Parathyroid adenoma (tissue), 2 donors: Measurements from ENCODE around the gene TARS2.

Source experiments
- H2AFZ ChIP-seq: fragments of 300-600 bp; sonication (generic); one replicate; pipeline ENCODE4 v1.7.0; 2017; ENCODE audit warnings: antibody characterized with exemption, mild to moderate bottlenecking
- H3K27ac ChIP-seq: fragments of 300-600 bp; sonication (generic); one replicate; pipeline ENCODE4 v1.7.0; 2017
- H3K27me3 ChIP-seq: fragments of 300-600 bp; sonication (generic); one replicate; pipeline ENCODE4 v1.7.0; 2017; ENCODE audit warnings: low read length; ENCODE audit not compliant: control insufficient read depth, insufficient read depth
- H3K36me3 ChIP-seq: fragments of 300-600 bp; sonication (generic); one replicate; pipeline ENCODE4 v1.7.0; 2017; ENCODE audit warnings: low read length; ENCODE audit not compliant: control insufficient read depth, insufficient read depth
- H3K4me1 ChIP-seq: fragments of 300-600 bp; sonication (generic); one replicate; pipeline ENCODE4 v1.7.0; 2017; ENCODE audit warnings: control low read depth
- H3K4me2 ChIP-seq: fragments of 300-600 bp; sonication (generic); one replicate; pipeline ENCODE4 v1.7.0; 2017; ENCODE audit warnings: low read length
- H3K4me3 ChIP-seq: fragments of 300-600 bp; sonication (generic); one replicate; pipeline ENCODE4 v1.7.0; 2017; ENCODE audit warnings: low read depth, low read length
- H3K79me2 ChIP-seq: fragments of 300-600 bp; sonication (generic); one replicate; pipeline ENCODE4 v1.7.0; 2017; ENCODE audit warnings: control low read depth
- H3K9ac ChIP-seq: fragments of 300-600 bp; sonication (generic); one replicate; pipeline ENCODE4 v1.7.0; 2017; ENCODE audit warnings: mild to moderate bottlenecking
- H3K9me3 ChIP-seq: fragments of 300-600 bp; sonication (generic); one replicate; pipeline ENCODE4 v1.7.0; 2017; ENCODE audit warnings: low read length; ENCODE audit not compliant: control insufficient read depth
- CTCF ChIP-seq: fragments of 300-600 bp; sonication (generic); IDR thresholded peaks from one replicate; pipeline ENCODE4 v1.7.0; 2017; ENCODE audit warnings: antibody characterized with exemption, mild to moderate bottlenecking
- donor health status: primary hyperparathyroidism.

The TARS2 gene

GRCh38 chr1:150534002-150534401, 46.8 kb downstream of the TARS2 start:
- H3K9me3 ChIP-seq, result no peaks in the 10 kb centered on the region
- no peak overlapping the region for H3K9ac ChIP-seq
- H3K36me3 ChIP-seq, result no peaks in the 10 kb centered on the region
- H3K27ac ChIP-seq, result no peak overlapping the region
- H2AFZ ChIP-seq, result no peak overlapping the region
- no peaks in the 10 kb centered on the region for H3K79me2 ChIP-seq
- no peak for TF ChIP-seq CTCF
- no peaks in the 10 kb centered on the region for H3K4me1 ChIP-seq
- H3K4me2 ChIP-seq, result no peak overlapping the region
- H3K27me3 ChIP-seq, result no peaks in the 10 kb centered on the region
- H3K4me3 ChIP-seq, result no peak overlapping the region

GRCh38 chr1:150535511-150536287, 48.5 kb downstream of the TARS2 start:
- no peak overlapping the region for H3K9ac ChIP-seq
- no peaks in the 10 kb centered on the region for H3K4me1 ChIP-seq
- no peak for TF ChIP-seq CTCF
- no peaks in the 10 kb centered on the region for H3K79me2 ChIP-seq
- H3K4me2 ChIP-seq, result no peak overlapping the region
- no peaks in the 10 kb centered on the region for H3K36me3 ChIP-seq
- no peak overlapping the region for H3K4me3 ChIP-seq
- H3K27ac ChIP-seq, result no peak overlapping the region
- no peaks in the 10 kb centered on the region for H3K27me3 ChIP-seq
- no peaks in the 10 kb centered on the region for H3K9me3 ChIP-seq
- H2AFZ ChIP-seq, result no peak overlapping the region

- TF ChIP-seq CTCF, result no peak
- Histone ChIP-seq H3K27ac (no peak overlapping the region), H3K9ac (no peak overlapping the region), H3K27me3 (no peaks in the 10 kb centered on the region), H3K4me2 (no peak overlapping the region), H3K9me3 (no peaks in the 10 kb centered on the region), H3K4me1 (no peaks in the 10 kb centered on the region), H3K79me2 (no peaks in the 10 kb centered on the region), H2AFZ (no peak overlapping the region), H3K36me3 (no peaks in the 10 kb centered on the region), H3K4me3 (no peak overlapping the region)
Observed at GRCh38 chr1:150536836-150537731, 49.9 kb downstream of the TARS2 start.

- H3K4me3 ChIP-seq, result no peak overlapping the region
- no peaks in the 10 kb centered on the region for H3K4me1 ChIP-seq
- no peaks in the 10 kb centered on the region for H3K27me3 ChIP-seq
- H3K9ac ChIP-seq, result no peak overlapping the region
- no peaks in the 10 kb centered on the region for H3K36me3 ChIP-seq
- TF ChIP-seq CTCF, result no peak
- H3K4me2 ChIP-seq, result no peak overlapping the region
- H3K27ac ChIP-seq, result no peak overlapping the region
- no peaks in the 10 kb centered on the region for H3K79me2 ChIP-seq
- H3K9me3 ChIP-seq, result no peaks in the 10 kb centered on the region
- no peak overlapping the region for H2AFZ ChIP-seq
Observed at GRCh38 chr1:150537732-150538684, 50.8 kb downstream of the TARS2 start.
